Fibroblast of lung (primary cell): ENCODE results near the gene LENG8. TPM values are rescaled to one million over a fixed set of nuclear protein-coding genes. Genes with fewer than 3 reads are reported as not detected.
"Not testable (repeated sequence)": the region's sequence is repeated elsewhere in the genome, so short reads cannot be mapped to it uniquely, and the experiment has no call there.

ENCODE experiments used
- DNase-seq, 2 donors: peaks; one replicate each; pipeline versions ENCODE4 v3.0.0 to v3.0.0-alpha.2; 2010; ENCODE audit warnings: low read depth in 2 of 2
- H2AFZ ChIP-seq: 2 replicates; pipeline ENCODE4 v1.5.1; 2012; ENCODE audit warnings: low read length, control low read depth, inconsistent platforms
- H3K27ac ChIP-seq: 2 replicates; pipeline ENCODE4 v1.5.1; 2011; ENCODE audit warnings: low read length, control low read depth; ENCODE audit not compliant: insufficient read depth
- H3K27me3 ChIP-seq: 2 replicates; pipeline ENCODE4 v1.5.1; 2011; ENCODE audit warnings: mild to moderate bottlenecking, low read length; ENCODE audit not compliant: control insufficient read depth, insufficient read depth
- H3K36me3 ChIP-seq: 2 replicates; pipeline ENCODE4 v1.5.1; 2011; ENCODE audit warnings: low read length; ENCODE audit not compliant: control insufficient read depth, insufficient read depth
- H3K4me1 ChIP-seq: 2 replicates; pipeline ENCODE4 v1.5.1; 2011; ENCODE audit warnings: low read length; ENCODE audit not compliant: control insufficient read depth, insufficient read depth; ENCODE audit errors: extremely low read depth
- H3K4me2 ChIP-seq: 2 replicates; pipeline ENCODE4 v1.5.1; 2011; ENCODE audit warnings: low read length, control low read depth; ENCODE audit not compliant: insufficient read depth; ENCODE audit errors: extremely low read depth
- H3K4me3 ChIP-seq, 4 experiments: fragments of 200-600 bp in 1 of 4; sonication (generic) in 1 of 4; replicated peaks in 1 of 4; 2 replicates each; pipeline ENCODE4 v1.5.1; 2011 to 2016; ENCODE audit warnings: low read length in 4 of 4, low read depth in 3 of 4, mild to moderate bottlenecking in 3 of 4, control low read depth in 2 of 4, inconsistent platforms in 1 of 4, mixed read lengths in 1 of 4; ENCODE audit not compliant: insufficient read depth in 1 of 4; ENCODE audit errors: control extremely low read depth in 1 of 4
- H3K79me2 ChIP-seq: 2 replicates; pipeline ENCODE4 v1.5.1; 2012; ENCODE audit warnings: mild to moderate bottlenecking, low read length, inconsistent platforms; ENCODE audit not compliant: control insufficient read depth, insufficient read depth
- H3K9ac ChIP-seq: 2 replicates; pipeline ENCODE4 v1.5.1; 2011; ENCODE audit warnings: mild to moderate bottlenecking, low read length, control low read depth; ENCODE audit not compliant: insufficient read depth
- H3K9me3 ChIP-seq: 2 replicates; pipeline ENCODE4 v1.5.1; 2012; ENCODE audit warnings: low read depth, low read length; ENCODE audit not compliant: control insufficient read depth, insufficient read depth
- H4K20me1 ChIP-seq: 2 replicates; pipeline ENCODE4 v1.5.1; 2011; ENCODE audit warnings: low read length; ENCODE audit not compliant: control insufficient read depth, insufficient read depth; ENCODE audit errors: extremely low read depth
- CTCF ChIP-seq, 2 donors: IDR thresholded peaks in 1 of 2; conservative IDR thresholded peaks in 1 of 2; 1 replicate in 1 of 2; 2 replicates in 1 of 2; pipeline ENCODE4 v1.5.1; 2011 to 2012; ENCODE audit warnings: low read length in 2 of 2, control low read depth in 1 of 2, inconsistent platforms in 1 of 2, low read depth in 1 of 2, mild to moderate bottlenecking in 1 of 2
- EZH2 ChIP-seq: IDR thresholded peaks from 2 replicates; pipeline ENCODE4 v1.5.1; 2012; ENCODE audit warnings: low read length, control low read depth, mild to moderate bottlenecking; ENCODE audit errors: missing control alignments
- polyA plus RNA-seq, 2 donors: library from polyadenylated mRNA; depleted of rRNA in 1 of 2; stranded (reverse) in 1 of 2; unstranded in 1 of 2; fragments of >200 nt; gene quantifications; 2 replicates each; pipeline ENCODE4 v1.2.1, GENCODE V29; 2011 to 2012; ENCODE audit warnings: missing spikeins in 1 of 2
- total RNA-seq: library from RNA; depleted of rRNA; stranded (reverse); fragments of >200 nt; gene quantifications from 2 replicates; pipeline ENCODE4 v1.2.1, GENCODE V29; 2014

LENG8 gene
- total and polyA plus RNA-seq, 2 donors (not counting 1 experiment from before 2014, with no cell fraction given) = 12.7 to 32.4 TPM

GRCh38 chr19:54493967-54494585, 45.1 kb downstream of the LENG8 start:
- Histone ChIP-seq H3K4me1 (no peaks in the 10 kb centered on the region), H3K79me2 (no peaks in the 10 kb centered on the region), H3K4me2 (no peak overlapping the region), H3K27ac (no peak overlapping the region), H3K9ac (no peak overlapping the region), H3K27me3 (no peaks in the 10 kb centered on the region), H3K36me3 (no peaks in the 10 kb centered on the region), H4K20me1 (no peaks in the 10 kb centered on the region), H2AFZ (no peak overlapping the region), H3K9me3 (no peaks in the 10 kb centered on the region), H3K4me3 (no peak overlapping the region)
- DNase-seq = no peak
- TF ChIP-seq CTCF (conservative IDR thresholded peaks at IDR 0.05 in 1 of 2, IDR thresholded peaks at IDR 0.05 in 1 of 2; ENCODE audit: low read depth in 1 of 2, low read length in 2 of 2) (no peak), EZH2 (no peak)

GRCh38 chr19:54495284-54495683, 46.3 kb downstream of the LENG8 start:
- not testable (repeated sequence) for H3K4me2 ChIP-seq, H3K79me2 ChIP-seq, H3K4me1 ChIP-seq, H3K9me3 ChIP-seq, H4K20me1 ChIP-seq, H2AFZ ChIP-seq, H3K36me3 ChIP-seq, H3K27me3 ChIP-seq, H3K9ac ChIP-seq, DNase-seq, H3K4me3 ChIP-seq, H3K27ac ChIP-seq

- not testable (repeated sequence) for H3K9ac ChIP-seq, DNase-seq, H3K79me2 ChIP-seq, H3K4me2 ChIP-seq, H3K9me3 ChIP-seq, H3K27ac ChIP-seq, H4K20me1 ChIP-seq, H2AFZ ChIP-seq, H3K4me3 ChIP-seq, H3K27me3 ChIP-seq, H3K36me3 ChIP-seq, H3K4me1 ChIP-seq
These were observed 48.9 kb downstream of the LENG8 start for GRCh38 chr19:54497747-54498450.

- H2AFZ ChIP-seq, H4K20me1 ChIP-seq, H3K4me2 ChIP-seq, H3K79me2 ChIP-seq, H3K4me3 ChIP-seq, H3K4me1 ChIP-seq, H3K27me3 ChIP-seq, H3K27ac ChIP-seq, DNase-seq, H3K9me3 ChIP-seq, H3K9ac ChIP-seq, H3K36me3 ChIP-seq: not testable (repeated sequence)
These were observed 49.4 kb downstream of the LENG8 start for GRCh38 chr19:54498451-54498772.
